GM19351 (cell line): ENCODE measurements around the gene SLC32A1.
A peak's percentile ranks its signal among the peaks of the same experiment; 100 is the strongest.

Experiments used
- ATAC-seq: cut with Tn5 transposase; IDR thresholded peaks from one replicate; pipeline ENCODE4 v1.9.1; 2021; ENCODE audit warnings: mild to moderate bottlenecking, moderate library complexity; ENCODE audit not compliant: unreplicated experiment

Gene SLC32A1

GRCh38 chr20:38725148-38725901 lies 1.0 kb downstream of the SLC32A1 start:
- ATAC-seq, result no peak

GRCh38 chr20:38725931-38726803 lies 1.9 kb downstream of the SLC32A1 start:
- ATAC-seq, result no peak

GRCh38 chr20:38726804-38727606 lies 2.7 kb downstream of the SLC32A1 start:
- ATAC-seq, result no peak

- no peak for ATAC-seq
Observed at GRCh38 chr20:38727607-38728190, 3.4 kb downstream of the SLC32A1 start.

- ATAC-seq, result no peak
Observed at GRCh38 chr20:38728191-38728781, 4.0 kb downstream of the SLC32A1 start.

DNA sequence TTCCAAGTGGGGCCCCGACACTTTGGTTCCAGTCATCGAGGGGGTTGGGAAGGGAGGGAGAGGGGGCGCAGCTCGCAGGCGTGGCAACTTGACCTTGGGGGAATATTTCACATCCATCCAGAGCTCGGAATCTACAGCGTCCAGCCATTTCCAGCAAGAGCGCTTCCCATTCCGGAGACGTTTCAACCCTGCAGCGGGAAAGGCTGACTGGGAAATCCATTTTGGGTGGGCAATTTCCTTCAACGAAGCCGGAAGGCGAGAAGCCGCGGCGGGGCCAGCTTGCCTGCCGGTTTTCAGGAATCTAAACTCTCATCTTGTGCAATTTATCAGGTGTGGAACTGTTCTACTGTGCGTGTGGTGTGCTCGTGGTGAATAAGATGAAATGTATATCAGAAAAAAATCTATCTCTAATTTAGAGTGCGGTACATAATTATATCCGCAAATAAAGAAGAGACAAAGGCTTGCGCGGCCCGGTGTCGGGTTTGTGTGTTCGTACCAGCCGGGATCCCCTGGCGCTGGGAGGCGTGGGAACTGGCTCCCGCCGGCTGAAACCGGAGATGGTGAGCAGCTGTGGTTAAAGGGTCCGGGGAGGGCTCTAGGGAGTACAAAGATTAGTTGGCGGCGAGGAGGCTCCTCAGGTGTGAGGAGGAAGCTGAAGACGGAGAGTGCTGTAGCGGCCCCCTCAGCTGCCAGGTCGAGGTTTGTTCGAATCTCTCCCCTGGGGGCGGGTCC lies 4.8 kb downstream of the SLC32A1 start:
- ATAC-seq, result no peak

DNA sequence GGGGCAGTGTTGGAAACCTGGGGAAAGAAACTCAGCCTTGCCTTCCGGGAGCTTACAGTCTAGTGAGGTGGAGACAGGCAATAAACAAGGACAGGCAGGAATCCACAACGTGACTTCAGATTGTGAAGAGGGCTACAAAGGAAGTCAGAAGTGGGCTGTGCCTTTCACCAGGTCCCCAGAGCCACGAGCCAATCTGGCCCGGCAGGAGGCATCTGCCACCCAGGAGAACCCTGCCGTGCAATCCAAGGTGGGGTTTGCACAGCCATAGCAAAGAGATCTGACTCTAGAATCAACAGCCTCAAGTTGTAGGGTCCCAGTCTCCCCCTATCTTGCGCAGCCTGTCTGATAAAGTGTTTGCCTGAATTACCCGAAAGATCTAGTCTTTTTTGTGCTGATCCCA lies 5.5 kb downstream of the SLC32A1 start:
- ATAC-seq, result no peak

DNA sequence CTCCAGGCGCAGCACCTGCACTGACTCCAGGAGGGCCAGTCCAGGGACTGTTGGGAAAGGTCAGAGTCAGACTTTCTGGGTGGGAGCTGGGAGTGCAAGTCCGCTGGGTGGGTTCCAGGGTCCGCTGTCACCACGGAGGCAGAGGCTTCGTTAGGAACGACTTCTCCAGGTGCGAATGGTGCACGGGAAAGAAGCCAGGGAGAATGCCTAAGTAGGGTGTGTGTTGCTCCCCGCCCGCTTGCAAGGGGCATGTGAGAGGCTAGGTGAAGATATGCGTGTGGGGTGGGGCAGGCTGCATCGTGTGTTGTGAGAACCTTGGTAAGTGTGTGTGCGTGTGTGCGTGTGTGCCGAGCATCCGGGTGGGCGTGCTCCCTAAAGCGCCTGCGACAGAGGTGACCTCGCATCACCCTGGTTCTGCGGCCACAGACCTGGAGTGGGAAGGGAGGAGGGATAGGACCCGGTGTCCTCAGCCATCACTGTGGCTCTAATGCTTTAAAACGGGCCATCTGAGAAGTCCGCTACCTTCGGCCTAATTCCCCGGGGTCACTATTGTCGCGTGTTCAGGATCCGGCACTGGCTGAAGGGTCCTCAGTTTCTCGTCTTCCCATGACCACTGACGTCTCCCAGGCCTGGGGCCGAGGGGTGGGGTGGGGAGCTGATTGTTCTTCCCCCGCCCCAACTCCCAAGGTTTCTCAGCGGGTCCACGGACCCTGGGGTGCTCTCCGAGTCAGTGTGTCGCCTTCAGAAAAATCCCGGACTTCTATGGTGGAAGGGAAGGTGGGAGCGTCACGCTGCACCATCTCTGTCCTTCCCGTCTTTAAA lies 6.1 kb downstream of the SLC32A1 start:
- ATAC-seq, result no peak

- ATAC-seq, result peak; percentile 75
Observed at GRCh38 chr20:38730989-38731737, 6.9 kb downstream of the SLC32A1 start.

- ATAC-seq, result no peak
Observed at GRCh38 chr20:38731738-38732113, 7.4 kb downstream of the SLC32A1 start.

DNA sequence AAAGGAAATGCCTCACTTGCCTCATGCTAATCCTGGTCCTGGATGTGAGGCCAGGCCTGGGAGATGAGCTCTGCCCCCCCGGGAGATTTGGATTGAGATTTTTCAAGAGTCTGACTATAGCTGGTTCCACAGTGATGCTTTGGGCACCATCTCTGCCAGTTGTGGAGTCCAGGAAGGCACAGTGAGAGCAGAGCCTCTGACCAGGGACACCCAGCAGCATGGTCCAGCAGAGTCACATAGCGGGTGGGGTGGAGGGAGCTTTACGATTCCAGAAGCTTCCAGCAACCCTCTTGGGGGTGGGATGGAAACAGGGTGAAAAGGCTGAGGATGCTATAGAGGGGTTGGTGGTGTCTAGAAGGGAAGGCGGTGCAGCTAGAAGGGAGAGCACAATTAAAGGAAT lies 8.7 kb downstream of the SLC32A1 start:
- no peak for ATAC-seq

- ATAC-seq, result no peak
Observed at GRCh38 chr20:38735172-38735571, 10.9 kb downstream of the SLC32A1 start.

DNA sequence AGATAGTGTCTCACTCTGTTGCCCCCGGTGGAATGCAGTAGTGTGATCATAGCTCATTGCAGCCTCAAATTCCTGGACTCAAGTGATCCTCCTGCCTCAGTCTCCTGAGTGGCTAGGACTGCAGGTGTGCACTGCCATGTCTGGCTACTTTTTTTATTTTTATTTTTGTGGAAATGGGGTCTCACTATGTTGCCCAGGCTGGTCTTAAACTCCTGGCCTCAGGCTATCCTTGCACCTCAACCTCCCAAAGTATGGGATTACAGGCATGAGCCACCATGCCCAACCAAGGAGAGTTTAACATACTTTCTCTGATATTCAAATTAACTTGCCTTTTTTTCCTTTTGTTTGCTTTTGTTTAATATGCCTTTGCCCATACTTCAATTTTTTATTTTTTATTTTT lies 13.6 kb downstream of the SLC32A1 start:
- ATAC-seq, result no peak

DNA sequence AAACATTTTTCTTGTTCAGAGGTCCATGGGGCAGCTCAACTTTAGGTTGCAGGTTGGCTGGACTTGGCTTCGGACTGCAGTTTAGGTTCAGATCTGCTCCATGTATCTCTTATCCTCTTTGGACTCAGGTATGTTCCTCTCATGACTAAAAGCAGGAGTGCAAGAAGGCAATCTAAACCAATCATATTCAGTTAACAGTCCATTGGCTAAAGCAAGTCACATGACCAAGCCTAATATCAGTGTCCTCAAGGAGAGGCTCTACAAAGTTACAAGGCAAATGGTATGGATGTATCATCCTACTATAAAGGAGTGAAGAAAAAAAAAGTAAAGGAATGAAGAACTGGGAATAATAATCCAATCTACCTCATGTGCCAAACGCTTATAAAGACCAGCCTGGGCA lies 21.5 kb downstream of the SLC32A1 start:
- ATAC-seq, result no peak

DNA sequence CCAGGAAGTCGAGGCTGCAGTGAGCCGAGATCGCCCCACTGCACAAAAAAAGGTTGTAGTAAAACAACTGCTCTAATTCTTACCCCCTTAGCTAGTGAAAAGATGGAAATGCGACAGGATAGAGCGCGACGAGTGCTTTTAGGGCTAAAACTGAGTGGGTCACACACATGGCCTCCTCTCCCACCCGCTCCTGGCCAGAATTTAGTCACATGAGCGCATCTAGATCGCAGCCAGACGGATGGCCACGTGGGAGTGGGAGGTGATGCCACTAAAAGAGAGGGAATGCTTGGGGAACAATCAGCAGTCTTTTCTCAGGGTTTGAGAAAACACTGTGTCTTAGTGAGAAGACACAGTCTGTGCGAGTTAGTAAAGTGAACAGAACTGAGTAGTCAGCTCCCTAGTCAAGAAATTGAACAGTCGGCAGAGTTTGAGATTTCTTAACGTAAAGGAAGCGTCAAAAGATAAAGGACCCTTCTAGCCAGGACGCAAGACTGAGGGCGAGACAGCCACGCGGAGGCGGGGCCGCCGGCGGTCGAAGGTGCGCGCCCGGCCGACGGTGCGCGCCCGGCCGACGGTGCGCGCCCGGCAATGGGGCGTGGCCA lies 23.3 kb downstream of the SLC32A1 start:
- no peak for ATAC-seq

- ATAC-seq, result peak; percentile 88
Observed at GRCh38 chr20:38748097-38748860, 24.0 kb downstream of the SLC32A1 start, which contains the start of gene ACTR5. ACTR5 (plus strand) TSS chr20:38748460; CDS start chr20:38748479, 19 bp downstream.

DNA sequence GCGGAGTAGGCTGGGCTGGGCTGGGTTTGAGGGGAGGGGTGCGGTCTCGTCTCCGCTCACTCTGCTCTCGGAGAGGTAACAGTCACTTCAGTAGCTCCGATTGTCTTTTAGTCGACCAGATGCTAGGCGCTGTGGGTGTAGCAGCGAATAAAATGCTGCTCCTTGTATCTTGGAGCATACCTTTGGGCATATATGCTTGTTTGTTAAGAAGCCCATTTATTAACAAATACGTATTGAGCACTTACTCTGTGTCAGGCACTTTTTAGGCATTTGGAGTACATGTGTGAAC lies 24.5 kb downstream of the SLC32A1 start:
- peak; percentile 38 for ATAC-seq
